RCC 7860 (cell line): ENCODE results near the gene PODXL2.
"Not testable (repeated sequence)": the region's sequence is repeated elsewhere in the genome, so short reads cannot be mapped to it uniquely, and the experiment has no call there.

Source experiments
- DNase-seq: peaks from one replicate; pipeline ENCODE4 v3.0.0-alpha.2; 2015; ENCODE audit warnings: low spot score
- FAIRE-seq: peaks from 2 replicates; lab custom pipeline; 2012; peaks lifted over from hg19 to GRCh38; lab: Jason Lieb, UNC

The PODXL2 gene

DNA sequence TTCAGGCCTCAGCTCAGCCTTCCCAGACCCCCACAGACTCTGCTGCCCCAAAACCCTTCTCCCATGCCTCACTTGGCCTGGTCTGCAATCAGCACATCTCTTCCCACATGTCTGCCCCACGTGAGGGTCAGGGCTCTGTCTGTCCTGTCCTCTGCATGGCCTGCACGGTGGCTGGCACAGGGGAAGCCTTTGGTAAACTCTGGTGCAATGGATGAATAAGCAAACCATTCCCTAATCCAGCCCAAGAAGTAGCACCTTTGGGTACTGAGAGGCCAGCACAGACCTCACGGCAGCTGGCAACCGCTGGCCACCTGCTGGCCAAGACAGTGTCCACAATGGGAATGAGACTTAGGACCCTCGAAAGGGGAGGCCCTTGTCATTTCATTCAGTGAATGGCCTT lies 71.4 kb downstream of the PODXL2 start:
- FAIRE-seq (no peak), DNase-seq (no peak)

DNA sequence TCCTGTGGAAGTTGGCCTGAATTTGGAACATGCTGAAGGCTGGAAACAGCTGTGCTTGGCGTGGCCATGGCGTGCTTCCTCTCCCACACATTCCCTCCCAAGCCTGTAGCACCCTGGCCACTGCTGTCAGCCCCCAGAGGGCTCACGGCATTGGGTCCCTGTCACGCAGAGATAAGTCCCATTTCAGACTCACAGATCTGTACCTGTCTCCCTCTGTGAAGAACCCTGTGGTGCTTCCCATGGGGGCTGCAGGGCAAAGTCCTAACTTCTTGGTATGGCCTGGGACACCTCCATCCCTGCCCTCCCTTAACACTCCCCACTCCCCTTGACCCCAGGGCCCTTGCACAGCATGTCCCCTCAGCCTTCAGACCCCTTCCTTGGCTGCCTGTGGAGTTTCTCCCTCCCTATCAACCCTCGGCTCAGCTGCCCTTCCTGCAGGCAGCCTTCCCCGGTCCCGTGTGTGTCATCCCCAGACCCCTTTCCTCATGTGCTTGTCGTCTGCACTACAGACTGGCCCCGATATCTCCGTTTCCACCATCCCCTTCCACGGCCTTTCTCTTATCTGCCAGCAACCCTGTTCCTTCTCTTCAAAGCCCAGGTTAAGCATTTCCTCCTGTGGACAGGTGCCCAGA lies 72.4 kb downstream of the PODXL2 start:
- DNase-seq (no peak), FAIRE-seq (no peak)

- FAIRE-seq (no peak), DNase-seq (no peak)
Measured at GRCh38 chr3:127702151-127702578, 73.2 kb downstream of the PODXL2 start.

DNA sequence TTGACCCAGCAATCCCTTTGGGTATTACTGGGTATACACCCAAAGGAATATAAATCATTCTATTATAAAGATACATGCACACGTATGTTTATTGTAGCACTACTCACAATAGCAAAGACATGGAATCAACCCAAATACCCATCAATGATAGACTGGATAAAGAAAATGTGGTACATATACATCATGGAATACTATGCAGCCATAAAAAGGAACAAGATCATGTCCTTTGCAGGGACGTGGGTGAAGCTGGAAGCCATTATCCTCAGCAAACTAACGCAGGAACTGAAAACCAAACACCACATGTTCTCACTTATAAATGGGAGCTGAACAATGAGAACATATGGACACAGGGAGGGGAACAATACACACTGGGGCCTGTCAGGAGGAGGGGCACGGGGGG lies 75.9 kb downstream of the PODXL2 start:
- DNase-seq, FAIRE-seq: not testable (repeated sequence)

GRCh38 chr3:127706312-127706711 lies 77.3 kb downstream of the PODXL2 start:
- DNase-seq (no peak), FAIRE-seq (no peak)

GRCh38 chr3:127706785-127707351 lies 77.9 kb downstream of the PODXL2 start:
- no peak for FAIRE-seq

DNA sequence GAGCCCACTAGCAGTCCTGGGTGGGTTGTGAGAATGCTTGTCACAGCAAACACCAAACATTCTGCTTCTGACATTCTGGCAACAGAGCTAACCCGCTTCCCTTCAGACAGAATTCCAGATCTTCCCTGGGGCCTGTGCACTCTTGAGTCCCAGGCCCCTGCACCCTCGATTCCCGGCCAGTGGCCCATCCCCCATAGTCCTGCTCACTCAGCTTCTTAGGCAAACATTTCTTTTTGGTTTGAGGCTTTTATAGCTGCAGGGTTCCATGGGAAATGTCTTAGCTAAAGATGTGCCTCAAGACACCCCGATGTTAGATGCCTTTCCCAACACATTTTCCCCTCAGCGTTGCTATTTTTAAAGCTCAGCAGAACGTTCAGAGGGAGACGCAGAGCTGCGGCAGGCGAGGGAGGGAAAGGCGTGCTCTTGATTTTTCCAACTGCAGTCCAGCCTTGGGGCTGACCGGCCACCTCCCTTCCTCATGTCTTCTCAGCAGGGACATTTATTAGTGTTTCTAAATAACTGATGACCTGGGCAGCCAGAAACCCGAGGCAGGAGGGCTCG lies 78.9 kb downstream of the PODXL2 start:
- no peak for FAIRE-seq
- DNase-seq = no peak

More at GRCh38 chr3:127706785-127707351, 77.9 kb downstream of the PODXL2 start:
- DNase-seq = no peak

- FAIRE-seq (no peak), DNase-seq (no peak)
Measured at GRCh38 chr3:127708837-127709236, 79.9 kb downstream of the PODXL2 start.

- FAIRE-seq = no peak
- no peak for DNase-seq
Measured at GRCh38 chr3:127709320-127710060, 80.5 kb downstream of the PODXL2 start.

DNA sequence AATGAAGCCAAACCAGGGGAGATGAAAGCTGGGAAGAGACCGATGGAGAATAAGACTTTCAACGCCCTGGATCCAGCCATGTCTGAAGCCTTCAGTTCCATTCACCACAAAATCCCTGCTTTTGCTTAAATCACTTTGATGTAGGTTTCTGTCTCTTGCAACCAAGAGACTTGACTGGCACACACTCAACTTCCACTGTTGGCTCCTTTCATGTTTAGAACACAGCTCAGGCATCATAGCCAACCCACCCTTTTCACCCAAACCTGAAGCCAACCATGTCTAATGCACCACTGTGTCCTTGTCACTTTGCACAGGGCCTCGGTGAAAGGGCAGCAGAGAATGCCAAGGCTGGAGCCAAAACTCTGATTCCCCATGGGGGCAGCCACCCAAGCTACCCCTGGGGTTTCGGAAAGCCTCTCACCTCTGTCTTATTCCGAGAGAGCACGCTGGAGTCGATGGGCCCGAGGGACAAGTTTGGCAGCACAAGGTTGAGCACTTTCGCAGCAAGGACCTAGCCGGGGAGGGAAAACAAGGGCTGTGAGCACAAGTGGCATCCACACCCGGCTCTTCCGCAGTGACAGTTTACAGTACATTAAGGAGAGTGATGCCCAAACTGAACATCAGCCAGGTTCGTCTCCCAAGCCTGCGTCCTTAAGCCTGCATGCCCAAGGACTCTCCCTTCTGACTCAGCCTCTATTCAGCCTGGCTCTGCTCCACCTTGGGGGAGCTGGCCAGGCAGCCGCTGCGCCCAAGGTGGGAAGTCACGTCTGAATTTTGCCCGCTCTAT lies 81.4 kb downstream of the PODXL2 start:
- FAIRE-seq = no peak
- DNase-seq = no peak

GRCh38 chr3:127711021-127711695 lies 82.2 kb downstream of the PODXL2 start:
- FAIRE-seq (no peak), DNase-seq (no peak)

DNA sequence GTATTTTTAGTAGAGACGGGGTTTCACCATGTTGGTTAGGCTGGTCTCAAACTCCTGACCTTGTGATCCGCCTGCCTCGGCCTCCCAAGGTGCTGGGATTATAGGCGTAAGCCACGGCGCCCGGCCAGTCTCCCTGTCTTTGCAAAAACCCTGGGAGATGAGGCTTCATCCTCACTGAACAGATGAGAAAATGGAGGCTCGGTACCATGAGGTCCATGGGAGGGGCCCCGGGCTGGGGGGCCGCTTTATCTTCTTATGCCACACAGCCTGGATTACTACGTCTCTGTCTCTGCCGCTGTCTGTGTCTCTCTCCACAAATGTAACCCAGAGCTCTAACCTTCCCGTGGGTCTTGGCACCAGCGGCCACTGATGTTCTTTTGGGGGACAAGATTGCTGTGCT lies 82.9 kb downstream of the PODXL2 start:
- DNase-seq = no peak
- no peak for FAIRE-seq

- FAIRE-seq = no peak
- DNase-seq = no peak
Measured at GRCh38 chr3:127712461-127712860, 83.5 kb downstream of the PODXL2 start.

DNA sequence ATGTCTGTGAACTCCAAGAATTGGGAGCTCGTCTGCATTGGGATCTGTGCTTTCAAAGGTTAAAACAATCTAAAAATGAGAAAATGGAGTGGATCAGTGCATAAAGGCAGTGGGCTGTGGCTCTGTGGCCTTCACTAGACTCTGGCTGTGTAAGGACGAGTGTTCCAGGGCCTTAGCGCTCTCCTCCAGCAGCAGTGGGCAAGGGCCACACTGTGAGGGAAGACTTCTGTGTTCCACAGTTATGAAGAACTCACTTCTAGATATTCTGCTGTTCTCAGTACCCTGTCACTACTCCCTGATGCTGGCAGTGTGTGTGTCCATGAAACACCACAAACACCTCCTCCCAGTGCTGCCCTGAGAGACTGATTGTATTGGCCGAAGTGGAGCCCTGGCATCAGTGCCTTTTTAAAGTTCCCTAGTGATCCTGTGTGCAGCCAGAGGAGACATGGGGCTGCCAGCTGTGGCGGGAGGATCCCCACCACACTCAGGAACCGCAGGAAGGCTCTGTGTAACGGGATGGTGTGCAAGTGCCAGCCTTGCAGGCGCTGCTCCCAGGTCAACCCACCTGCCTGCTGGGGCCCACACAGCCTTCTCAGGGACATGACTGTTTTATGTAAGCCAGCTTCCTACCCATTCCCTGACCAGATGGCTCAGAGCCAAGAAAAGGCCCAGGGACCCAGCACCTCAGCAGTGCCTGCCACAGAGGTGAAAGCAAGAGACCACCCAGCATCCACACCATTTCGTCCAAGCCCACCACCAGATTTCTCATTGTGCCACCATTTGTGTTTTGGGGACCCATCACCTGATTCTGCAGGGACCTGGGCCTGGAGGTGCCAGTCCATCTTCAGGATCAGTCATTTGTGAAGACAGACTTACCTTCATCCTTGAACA lies 84.1 kb downstream of the PODXL2 start:
- no peak for FAIRE-seq
- DNase-seq = no peak

DNA sequence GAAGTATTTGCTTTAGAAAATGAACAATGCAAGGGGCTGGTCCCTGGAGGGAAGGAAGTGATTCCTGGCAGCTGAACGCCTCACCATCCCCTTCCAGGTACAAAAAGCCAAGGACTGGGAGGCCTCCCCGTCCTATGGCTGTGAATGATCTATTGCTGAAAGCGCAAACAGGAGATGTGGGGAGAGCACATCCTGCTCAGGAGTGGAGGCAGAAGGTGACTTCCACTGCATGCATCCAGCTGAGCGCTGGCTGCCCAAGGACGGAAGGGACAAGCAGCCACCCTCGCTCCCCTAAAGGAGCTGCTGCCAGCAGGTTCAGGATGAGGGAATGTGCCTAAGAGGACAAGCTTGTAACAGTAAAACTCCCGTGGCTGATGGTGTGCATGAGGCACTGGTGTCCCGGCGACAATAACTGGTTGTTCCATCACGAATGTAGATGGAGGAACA lies 85.2 kb downstream of the PODXL2 start:
- FAIRE-seq = no peak
- DNase-seq = no peak

GRCh38 chr3:127714866-127715265 lies 85.9 kb downstream of the PODXL2 start:
- DNase-seq = no peak
- no peak for FAIRE-seq

DNA sequence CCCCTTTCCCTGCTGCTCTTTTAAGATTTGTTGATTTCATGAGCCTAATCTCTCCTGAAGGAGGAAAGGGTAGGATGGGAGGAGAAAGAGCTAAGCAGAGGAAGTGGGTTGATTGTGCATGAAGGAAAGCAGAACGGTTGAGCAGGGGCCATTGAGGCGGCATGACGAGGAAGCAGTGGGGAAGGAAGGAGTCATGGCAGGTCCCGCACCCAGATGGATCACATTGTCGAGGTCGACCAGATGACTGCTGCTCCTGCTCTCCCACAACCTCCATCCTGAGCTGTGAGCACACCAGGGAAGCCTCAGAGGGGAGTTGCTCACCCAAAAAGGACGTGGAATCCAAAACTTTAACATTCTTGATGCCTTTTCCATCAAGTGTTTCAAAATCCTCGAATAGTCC lies 86.5 kb downstream of the PODXL2 start:
- DNase-seq (no peak), FAIRE-seq (no peak)

DNA sequence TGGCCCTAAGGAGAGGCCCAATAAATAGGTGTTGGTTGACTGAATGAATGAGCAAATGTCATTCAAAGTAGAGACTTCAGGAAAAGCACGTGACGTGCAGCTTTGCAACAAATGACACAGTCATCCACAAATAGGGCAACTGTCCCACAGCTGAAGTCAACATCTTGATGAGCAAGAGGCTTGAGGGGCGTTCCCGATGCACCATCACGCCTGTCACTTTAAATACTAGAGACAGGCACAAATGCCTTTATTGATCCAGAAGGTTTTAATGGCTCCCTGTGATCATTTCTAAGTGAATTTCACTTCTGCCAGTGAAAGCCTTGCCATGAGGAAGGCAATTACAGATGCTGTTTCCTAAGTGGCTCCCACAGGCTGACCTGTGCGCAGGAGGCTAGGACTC lies 87.4 kb downstream of the PODXL2 start:
- no peak for FAIRE-seq
- no peak for DNase-seq
